Hematopoietic multipotent progenitor cell treated with erythropoietin and hydrocortisone succinate and interleukin-3 and kit ligand, for 8 days (in vitro differentiated cells): ENCODE data around the gene RNF17.

ENCODE experiments used
- DNase-seq: peaks from one replicate; pipeline ENCODE4 v3.0.0-alpha.2; 2015

The RNF17 gene

DNA sequence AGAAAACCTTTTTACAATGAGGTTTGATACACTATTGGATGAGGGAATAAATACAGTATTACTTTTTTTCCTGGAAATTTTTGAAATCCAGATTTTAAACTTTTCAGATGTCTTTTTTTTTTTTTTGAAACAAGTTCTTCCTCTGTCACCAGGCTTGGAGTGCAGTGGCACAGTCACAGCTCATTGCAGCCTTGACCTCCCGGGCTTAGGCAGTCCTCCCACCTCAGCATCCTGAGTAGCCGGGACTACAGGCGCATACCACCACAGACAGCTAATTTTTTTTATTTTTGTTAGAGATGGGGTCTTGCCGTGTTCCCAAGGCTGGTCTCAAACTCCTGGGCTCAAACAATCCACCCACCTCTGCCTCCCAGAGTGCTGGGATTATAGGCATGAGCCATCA is 96.8 kb downstream of the RNF17 start:
- DNase-seq = no peak

DNA sequence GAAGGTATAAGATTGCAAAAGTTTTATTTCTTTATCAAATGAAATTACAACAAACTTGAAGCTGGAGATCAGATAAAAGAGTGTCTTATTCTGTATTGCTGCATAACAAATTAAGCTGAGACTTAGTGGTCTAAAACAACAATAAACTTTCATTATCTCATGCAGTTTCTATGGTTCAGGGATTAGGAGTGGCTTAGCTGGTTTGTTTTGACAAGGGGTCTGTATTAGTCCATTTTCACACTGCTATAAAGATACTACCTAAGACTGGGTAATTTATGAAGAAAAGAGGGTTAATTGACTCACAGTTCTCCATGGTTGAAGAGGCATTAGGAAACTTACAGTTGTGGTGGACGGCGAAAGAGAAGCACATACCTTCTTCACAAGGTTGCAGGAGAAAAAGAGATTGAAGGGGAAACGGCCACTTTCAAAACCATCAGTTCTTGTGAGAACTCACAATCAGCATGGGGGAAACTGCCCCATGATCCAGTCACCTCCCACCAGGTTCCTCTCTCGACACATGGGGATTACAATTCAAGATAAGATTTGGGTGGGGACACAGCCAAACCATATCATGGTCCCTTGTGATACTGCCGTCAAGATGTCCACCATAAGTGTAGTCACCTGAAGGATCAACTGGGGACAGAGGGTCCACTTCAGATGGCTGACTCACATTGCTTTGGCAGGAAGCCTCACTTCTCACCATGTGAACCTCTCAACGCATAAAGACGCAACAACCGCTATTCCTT is 97.8 kb downstream of the RNF17 start:
- peak; percentile 14 for DNase-seq

DNA sequence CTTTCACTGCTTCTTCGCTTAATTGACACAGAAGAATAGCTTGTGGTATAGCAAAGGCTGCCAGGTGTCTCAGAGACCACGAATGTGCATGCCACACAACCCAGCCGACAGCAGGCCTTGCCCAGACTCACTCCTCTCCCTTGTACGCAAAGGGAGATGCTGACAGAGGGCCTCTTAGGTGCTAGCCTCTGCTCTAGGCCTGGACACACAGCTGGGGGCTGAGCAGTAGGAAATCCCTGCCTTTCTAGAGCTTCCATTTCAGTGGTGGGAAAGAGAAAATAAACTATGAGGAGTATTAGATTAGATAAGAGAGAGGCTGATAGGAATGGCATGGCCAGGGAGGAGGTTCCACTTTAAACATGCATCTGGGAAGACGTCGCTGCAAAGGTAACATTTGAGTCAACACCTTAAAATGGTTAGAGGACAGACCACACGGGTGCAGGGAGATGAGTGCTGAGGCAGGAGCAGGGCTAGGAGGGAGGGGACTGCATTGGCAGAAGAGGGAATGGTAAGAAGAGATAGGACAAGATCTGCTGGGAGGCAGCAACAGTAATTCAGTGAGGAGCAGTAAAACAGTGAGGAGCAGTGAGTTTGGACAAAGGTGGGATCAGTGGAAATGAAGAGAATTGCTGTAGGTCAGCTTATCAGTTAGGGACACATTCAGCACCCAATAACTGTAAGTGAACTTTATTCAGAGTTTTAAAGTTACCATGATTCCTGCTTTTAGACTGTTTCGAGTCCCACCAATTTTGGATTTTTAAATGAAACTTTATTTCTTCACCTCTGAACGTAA is 100.0 kb downstream of the RNF17 start:
- peak; percentile 70 for DNase-seq

DNA sequence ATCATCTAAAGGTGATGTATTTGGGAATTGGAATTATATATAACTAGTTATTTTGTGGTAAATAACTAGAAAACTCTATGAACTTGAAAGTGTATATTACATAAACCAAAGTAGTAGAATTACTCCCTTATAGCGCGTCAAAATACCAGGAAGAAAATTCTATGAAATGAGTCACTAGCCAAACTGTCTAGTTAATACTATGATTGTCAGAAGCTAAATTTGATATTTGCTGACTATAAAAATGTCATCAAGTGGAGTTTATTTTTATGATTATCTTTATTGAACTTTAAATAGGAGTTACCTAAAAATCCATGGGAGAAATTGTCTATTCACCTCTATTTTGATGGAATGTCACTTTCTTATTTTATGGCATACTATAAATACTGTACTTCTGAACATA is 100.6 kb downstream of the RNF17 start:
- no peak for DNase-seq

DNA sequence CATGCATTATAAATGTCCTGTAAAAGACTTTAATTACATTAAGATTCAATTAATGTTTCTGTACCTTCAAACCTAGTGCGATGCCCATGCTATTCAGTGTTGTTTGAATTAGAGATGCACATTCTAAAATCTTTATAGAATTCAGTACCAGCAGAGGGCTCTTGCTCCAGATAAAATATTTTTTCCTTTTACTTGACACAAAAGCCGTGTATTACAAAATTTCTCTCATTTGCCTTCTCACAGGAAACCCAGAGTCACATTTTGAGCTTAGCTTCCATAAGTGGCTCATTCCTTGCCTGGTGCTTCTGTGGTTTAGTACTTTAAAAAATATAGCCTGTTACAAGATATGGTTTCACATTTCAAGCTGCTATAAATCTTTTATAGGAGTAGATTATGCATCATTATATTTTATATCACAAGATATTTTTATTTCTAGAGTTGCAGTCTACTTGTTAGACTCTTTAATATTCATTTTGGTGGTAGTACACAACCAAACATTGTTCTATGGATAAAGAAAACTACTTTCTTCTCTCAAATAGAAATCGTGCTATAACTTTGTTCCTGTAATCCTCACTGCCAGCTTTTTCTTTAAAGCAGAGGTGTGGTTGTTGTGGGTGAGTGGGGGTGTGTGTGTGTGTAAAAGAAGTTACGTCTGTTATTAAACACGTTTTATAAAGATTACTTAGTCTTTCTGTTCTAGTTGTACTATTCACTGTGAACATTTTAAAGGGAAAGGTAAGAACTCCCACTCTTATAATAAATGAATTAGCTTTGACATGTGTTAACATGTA is 101.4 kb downstream of the RNF17 start:
- DNase-seq = peak; percentile 35

DNA sequence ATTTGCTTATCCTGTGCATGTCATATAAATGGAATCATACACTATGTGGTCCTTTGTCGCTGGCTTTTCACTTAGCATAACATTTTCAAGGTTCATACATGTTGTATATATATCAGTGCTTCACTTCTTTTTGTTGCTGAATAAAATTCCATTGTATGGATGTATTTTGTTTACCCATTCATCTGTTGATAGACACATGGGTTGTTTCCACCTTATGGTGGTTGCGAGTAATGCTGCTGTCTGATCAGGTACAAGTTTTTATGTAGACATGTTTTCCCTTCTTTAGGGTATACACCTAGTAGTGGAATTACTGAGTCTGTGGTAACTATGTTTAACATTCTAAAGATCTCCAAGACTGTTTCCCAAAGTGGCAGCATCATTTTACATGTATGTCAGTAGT is 102.5 kb downstream of the RNF17 start:
- DNase-seq = no peak

DNA sequence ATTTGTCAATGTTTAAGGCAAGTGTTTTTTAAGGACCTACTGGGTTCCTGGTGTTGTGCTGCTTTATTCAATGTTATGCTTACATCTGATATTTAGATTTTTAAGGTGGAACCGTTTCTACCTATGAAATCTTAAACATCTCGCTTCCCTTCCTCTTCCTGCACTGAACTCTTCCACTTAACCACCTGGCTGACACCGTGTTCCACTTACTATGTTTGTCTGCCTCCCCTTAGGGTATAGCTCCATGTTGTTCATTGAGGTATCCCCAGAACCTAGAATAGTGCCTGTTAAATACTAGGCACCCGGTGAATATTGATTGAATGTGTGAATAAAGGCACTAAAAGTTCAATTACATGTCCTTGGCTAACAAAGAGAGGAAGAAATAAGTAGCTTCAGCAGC is 104.9 kb downstream of the RNF17 start:
- no peak for DNase-seq

DNA sequence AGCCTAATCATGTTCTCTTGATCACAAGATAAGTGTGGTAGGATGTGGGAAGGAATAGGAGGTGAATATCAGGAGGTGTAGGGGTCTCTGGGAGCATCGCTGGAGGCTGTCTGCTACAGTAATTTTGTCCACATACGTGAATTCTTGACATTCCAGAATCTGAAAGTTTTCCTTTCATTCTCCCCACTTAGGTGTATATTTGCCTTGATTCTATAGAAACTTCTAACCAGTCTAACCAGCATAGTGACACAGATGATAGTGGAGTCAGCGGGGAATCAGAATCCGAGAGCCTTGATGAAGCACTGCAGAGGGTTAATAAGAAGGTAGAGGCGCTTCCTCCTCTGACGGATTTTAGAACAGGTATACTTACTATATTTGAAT is 106.4 kb downstream of the RNF17 start:
- DNase-seq = no peak

DNA sequence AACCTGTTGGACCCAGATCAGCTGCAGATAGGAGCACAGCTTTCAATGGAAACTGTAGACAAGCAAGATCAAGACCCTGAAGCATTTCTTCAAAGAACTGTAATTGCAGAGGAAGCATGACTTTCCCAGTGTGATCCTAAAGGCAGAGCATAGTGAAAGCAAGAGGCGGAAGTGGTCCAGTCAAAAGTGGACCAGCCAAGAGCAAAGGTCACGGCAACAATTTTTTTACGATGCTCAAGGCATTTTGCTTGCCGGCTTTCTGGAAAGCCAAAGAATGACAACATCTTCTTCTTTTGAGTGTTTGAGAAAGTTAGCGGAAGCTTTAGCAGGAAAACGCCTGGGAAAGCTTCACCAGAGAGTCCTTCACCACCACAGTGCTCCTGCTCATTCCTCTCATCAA is 111.6 kb downstream of the RNF17 start:
- no peak for DNase-seq

DNA sequence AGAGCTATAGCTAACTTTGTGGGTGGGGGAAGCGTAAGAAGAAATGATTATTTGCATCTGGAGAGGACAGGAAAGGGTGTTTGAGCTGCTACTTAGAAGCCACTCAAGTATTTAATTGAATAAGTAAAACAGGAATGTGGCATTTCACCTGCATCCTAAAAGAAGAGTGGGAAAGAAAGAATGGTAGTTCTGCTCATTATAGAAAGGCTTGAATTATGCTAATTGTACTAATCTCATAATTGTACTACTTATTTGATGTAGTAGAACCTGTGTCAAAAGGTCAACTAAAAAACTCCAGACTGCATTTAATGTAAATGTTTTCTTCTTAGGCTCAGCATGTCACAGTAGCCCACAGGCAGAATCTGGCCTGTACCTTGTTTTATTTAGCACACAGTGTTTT is 113.6 kb downstream of the RNF17 start:
- no peak for DNase-seq

DNA sequence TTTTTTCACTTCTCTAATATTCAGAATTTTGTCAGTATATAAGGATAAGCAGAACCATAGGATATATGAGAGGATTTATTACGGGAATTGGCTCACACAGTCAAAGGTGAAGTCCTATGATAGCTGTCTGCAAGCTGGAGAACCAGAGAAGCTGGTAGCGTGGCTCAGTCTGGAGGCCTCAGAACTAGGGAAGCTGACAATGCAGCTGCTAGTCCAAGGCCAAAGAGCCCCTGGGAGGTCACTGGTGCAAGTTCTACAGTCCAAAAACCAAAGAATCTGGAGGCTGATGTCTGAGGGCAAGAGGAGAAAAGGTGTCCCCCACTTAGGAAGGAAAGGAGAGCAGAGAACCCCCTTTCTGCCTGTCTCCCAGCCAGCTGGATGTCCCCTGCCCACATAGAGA is 114.4 kb downstream of the RNF17 start:
- no peak for DNase-seq

DNA sequence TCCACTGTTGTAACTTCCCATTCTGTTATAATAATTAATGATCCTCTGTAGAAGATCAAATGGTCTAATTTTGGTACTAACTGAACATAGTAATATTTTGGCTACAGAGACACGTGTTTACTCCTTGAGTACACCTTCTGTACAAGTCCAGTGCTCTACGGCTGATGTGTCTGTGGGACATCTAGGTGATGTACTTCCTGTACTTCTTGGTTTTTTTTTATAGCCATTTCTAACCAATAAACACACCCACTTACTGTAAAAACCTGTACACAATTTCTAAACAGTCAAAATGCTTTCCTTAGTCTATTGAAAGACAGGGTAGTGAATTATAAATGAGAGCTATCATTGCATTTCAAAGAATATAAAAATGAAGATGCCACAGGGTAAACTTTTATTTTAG is 118.7 kb downstream of the RNF17 start:
- no peak for DNase-seq

DNA sequence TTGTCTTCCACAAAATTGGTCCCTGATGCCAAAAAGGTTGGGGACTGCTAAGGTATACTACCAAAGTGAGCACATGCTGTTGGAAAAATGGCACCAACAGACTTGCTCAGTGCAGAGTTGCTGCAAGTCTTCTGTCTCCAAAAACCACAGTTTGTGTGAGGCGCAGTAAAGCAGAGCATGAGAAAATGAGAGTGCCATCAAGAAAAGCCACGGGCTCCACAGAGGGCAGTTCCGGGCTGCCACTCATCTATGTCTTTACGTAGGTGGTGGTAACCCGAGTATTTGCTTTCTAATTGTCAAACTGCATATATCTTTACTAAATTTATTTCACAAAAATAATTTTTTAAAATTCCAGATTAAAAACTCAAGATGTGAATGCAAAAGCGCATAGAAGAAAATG is 123.8 kb downstream of the RNF17 start:
- no peak for DNase-seq

DNA sequence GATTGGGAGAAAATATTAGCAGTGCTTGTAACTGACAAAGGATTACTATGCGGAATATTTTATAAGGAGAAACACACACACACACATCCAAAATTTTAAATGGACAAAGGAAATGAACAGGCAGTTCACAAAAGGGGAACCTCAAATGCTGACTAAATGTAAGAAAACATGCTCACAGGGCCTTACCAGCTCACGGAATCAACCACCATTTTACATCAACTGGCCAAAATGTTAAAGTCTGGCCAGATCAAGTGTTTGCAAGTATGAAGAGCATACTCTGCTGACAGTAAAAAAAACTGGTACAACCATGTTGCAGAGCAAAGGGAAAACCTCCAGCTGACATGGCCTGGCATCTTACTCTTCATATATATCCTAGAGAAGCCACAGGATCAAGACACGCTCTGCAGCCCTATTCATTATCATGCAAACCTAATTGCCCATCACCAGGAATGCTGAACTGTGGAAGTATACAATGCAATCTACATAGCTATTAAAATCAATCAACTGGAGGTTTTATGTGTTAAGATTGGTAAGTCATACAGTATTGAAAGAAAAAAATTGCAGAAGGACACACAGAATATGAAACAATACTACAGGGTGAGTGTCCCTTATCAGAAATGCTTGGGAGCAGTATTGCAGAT is 124.4 kb downstream of the RNF17 start:
- DNase-seq = no peak

DNA sequence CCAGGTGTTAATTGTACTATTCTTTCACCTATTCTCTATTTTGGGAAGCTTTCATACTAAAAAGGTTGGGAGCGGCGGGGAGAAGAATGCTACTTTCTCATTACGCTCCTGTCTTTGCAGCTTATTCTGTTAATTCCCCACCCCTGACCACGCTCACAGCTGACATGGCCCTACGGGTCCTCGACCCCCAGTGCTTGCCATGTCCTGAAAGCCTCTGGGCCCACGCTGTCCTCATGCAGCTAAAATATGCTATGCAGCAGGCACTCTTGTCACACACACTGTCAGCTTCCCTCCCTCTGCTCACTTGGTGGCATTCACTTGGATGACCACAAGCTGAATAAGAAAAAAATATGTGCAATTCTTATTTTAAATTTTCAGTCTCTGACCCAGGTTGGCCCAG is 126.3 kb downstream of the RNF17 start:
- DNase-seq = no peak

DNA sequence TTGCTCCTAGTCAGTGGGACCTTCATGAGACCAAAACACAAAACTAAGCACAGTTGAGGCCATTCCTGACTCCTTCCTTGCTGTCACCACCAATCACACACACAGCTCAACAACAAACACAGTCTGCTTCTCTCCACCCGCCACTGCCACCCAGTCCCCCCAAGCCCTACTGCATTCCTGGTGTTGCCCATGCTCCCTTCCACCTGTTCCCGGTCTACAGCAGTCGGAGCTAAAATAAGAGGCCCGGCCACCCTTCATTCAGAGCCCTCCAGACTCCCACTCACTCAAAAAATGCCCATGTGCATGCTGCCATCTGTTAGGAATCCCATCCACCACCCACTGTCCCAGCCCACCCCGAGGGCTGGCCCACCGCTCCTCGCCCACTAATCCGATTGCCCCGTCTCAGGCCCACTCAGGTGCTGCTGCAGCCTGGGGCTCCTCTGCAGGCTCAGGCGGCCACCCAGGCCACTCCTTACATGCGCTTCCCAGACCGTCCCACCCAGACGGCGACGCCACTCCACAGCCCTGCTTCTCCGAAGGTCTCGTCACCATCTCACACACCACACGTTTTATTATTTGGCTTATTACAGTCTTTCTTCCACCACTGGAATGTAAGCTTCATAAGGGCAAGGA is 127.6 kb downstream of the RNF17 start:
- DNase-seq = no peak

DNA sequence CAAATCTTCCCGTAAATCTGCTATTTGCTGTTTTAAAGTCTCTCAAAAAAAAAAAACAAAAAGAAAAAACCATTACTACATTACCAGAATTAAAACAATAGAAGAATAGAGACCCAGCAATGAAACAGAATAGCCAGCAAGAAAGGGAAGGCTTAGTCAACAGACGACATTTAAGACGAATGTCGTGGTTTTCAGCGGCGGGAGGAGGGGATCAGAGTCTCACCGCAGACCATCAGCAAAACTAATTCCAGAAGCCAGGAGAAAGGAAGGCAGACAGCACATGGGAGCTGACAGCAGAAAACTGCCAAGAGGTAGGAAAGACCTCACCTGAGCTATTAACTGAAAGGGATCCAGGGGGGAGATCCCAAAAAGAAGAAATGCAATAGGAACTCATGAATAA is 128.9 kb downstream of the RNF17 start:
- no peak for DNase-seq

DNA sequence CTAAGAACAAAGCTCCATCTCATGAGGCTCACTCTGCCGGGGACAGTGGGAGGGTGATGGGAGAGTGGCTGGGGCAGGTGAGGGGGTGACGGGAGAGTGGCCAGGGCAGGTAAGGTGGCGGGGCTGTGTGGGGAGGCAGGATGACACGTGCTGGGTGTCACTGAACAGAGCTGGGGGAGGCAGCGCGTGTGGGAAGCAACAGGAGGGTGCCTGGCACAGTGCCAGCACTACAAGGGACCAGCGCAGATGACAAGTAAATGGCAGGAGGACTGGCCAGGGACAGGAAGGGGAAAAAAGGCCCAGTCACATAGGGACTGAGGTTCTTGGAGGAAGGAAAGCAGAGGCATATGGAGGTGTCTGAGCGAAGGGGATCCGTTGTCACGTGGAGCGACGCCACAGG is 129.9 kb downstream of the RNF17 start:
- DNase-seq = no peak

DNA sequence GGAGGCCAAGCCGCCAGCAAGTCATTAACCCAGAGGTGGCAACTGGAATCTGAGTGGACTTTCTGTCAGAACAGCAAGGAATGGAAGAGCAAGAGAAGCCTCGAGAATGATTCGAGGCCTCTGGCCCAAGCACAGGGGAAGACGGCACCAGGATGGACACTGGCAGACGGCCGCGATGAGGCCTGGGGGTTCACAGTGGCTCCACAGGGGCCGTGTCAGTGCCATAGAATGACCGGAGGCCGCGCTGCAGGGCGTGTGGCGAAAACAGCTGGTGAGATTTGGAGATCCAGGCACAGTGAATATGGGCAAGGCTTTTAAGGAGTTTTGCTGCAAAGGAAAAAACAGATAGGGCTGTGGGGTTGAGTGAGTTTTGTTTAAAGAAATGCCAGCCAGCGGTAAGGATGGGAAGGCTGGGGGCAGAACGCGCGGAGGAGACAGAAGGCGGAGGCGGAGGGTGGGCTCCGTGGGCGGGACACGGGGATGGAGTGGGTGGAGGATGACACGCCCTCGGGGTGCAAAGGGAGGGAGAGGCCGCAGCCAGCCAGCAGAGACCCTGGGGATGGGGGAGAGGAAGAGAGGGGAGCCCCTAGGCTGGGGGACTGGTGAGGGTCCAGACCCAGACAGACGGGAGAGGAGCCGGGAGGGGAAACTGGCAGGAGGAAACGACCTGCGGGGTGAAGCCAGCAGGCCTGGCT is 130.5 kb downstream of the RNF17 start:
- DNase-seq = no peak

DNA sequence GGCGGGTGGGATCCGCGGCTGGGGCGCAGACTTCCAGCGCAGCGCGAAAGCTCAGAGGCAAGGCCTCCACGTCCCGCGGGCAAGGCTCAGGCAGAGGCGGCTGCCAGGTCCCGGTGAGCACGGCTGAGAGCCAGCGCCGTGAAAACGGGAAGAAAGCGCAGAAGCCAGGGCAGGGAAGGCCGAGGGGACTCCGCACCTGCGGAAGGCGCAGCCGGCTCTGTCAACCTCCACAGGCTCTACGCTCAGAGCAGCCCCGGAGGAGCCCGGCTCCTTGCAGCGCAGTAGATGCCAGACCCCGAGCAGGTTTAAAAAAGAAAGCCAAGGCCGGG is 131.0 kb downstream of the RNF17 start:
- DNase-seq = no peak

DNA sequence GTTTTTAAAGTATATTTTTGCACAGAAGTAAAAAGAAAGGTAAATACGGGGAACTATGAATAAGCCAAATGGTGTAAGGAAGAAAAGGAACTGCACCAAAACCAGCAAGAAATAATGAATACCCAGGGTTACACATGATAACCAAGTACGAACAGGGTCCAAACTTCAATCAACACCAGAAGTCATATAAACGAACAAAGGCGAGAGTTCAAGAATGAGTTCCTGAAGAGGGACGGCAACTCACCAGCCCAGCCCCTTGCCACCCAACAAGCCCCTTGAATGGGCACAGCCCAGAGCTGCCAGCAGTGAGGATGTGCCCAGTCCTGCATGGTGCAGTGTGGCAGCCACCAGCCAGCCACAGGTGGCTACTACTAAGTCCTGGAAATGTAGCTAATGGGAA is 132.1 kb downstream of the RNF17 start:
- DNase-seq = no peak

DNA sequence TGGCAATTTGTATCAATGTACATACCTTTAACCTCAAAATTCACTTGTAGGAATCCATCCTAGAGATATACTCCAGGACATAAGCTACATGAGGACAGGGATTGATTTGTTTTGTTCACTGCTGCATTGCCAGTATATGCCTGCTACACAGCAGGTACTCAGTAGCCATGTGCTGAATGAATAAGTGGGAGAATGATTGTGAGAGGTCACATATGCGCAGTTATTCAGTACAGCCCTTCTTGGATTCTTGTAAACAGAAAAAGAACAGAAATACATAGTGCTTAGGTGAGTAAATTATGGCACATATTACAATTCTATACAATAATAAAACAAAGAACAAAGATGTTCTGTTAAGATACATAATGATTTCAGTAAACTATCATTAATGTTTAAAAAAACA is 133.3 kb downstream of the RNF17 start:
- DNase-seq = no peak
